Right lobe of liver (tissue), 4 donors: ENCODE measurements around the gene LRRC3.

Source experiments
- POLR2A ChIP-seq: fragments of 450-650 bp; IDR thresholded peaks from one replicate; pipeline ENCODE4 v1.6.1; 2017; ENCODE audit warnings: antibody characterized with exemption, mild to moderate bottlenecking
- TF ChIP-seq, protein P1 (sequence below), 4 donors: fragments of 200-600 bp in 3 of 4; fragments of 450-650 bp in 1 of 4; IDR thresholded peaks; one replicate each; pipeline versions ENCODE4 v1.5.1 to v1.8.0; 2016 to 2022; ENCODE audit warnings: antibody characterized with exemption in 4 of 4, mild to moderate bottlenecking in 2 of 4
- donor health status: DM: no; HTN: no; CAD: no.
- donor health status: DM: no; HTN: no; CAD: no.
- donor health status: DM: no; HTN: yes; CAD: no.

DNA sequence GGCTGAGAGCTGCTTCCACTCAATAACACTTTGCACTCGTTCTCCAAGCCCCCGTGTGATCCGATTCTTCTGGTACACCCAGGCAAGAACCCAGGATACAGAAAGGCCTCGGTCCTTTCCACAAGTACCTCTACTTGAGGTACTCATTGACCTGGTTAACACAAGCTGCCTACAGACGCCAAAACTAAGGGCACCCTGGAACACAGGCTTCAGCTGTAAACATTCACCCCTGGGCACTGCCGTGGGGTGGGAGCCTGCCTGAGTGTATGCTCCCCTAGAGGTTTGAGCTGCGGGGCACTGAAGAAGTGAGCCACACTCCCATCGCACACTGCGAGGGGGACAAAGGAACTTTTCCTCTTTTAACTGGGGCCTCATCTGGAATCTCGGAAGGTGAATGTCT, 30.5 kb downstream of the LRRC3 start:
- TF ChIP-seq, protein P1, sequence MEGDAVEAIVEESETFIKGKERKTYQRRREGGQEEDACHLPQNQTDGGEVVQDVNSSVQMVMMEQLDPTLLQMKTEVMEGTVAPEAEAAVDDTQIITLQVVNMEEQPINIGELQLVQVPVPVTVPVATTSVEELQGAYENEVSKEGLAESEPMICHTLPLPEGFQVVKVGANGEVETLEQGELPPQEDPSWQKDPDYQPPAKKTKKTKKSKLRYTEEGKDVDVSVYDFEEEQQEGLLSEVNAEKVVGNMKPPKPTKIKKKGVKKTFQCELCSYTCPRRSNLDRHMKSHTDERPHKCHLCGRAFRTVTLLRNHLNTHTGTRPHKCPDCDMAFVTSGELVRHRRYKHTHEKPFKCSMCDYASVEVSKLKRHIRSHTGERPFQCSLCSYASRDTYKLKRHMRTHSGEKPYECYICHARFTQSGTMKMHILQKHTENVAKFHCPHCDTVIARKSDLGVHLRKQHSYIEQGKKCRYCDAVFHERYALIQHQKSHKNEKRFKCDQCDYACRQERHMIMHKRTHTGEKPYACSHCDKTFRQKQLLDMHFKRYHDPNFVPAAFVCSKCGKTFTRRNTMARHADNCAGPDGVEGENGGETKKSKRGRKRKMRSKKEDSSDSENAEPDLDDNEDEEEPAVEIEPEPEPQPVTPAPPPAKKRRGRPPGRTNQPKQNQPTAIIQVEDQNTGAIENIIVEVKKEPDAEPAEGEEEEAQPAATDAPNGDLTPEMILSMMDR (IDR thresholded peaks at IDR 0.05): no peak
- no peak for TF ChIP-seq POLR2A
